ENCODE results near the gene PLCH2. TPM values are rescaled to one million over a fixed set of nuclear protein-coding genes. Genes with fewer than 3 reads are reported as not detected.
A peak's percentile ranks its signal among the peaks of the same experiment; 100 is the strongest.

Gene PLCH2
- total and polyA plus RNA-seq, 10 of the 15 experiments (the other 5 are each of a cell fraction or from before 2014, with no cell fraction given) = 0.03 to 0.73 (median 0.24) TPM; not detected in 3

GRCh38 chr1:2499986-2500596 is 24.0 kb downstream of the PLCH2 start:
- no peaks in the 10 kb centered on the region for H3K36me3 ChIP-seq (ENCODE audit: control insufficient read depth in 2 of 2, insufficient read depth in 2 of 2, low read length in 1 of 2)
- ChIA-PET SMC1A (ENCODE audit: uncharacterized antibody, unreplicated experiment) (interaction anchor here (0.6 kb wide), 1 partner anchor 26 kb away, joined by 3 read pairs; the partner anchor contains the start of gene PANK4), RAD21 (ENCODE audit: unreplicated experiment) (interaction anchor here (0.6 to 1.7 kb wide), 2 partner anchors 26 to 85 kb away, joined by 3 to 4 read pairs; partner anchors contain the start of gene PANK4), CTCF (interaction anchor here (0.9 kb wide), 1 partner anchor 19 kb away, joined by 3 read pairs; no protein-coding TSS in a partner anchor), POLR2A (interaction anchor here (0.6 kb wide), 1 partner anchor 11 kb away, joined by 8 read pairs; no protein-coding TSS in a partner anchor)
- intact Hi-C loops (cut with micrococcal nuclease; ENCODE audit: unreplicated experiment) (no loop called here), in situ Hi-C loops (cut with MboI) (no loop called here)
- H4K20me1 ChIP-seq (ENCODE audit: control insufficient read depth, insufficient read depth) = no peaks in the 10 kb centered on the region
- no peak overlapping the region for H3K4me3 ChIP-seq
- no TSS peak for BruUV-seq (replicated peaks)
- DNase-seq (ENCODE audit: low read depth, low spot score) = no peak
- H3K9ac ChIP-seq (ENCODE audit: control insufficient read depth, insufficient read depth, low read length) = no peak overlapping the region
- ATAC-seq = peak; percentile 31
- H3K4me1 ChIP-seq (ENCODE audit: control insufficient read depth, insufficient read depth, low read length) = peaks cover 10% of the 10 kb centered on the region
- H2AFZ ChIP-seq (ENCODE audit: control insufficient read depth, low read depth, low read length) = no peak overlapping the region
- no peaks in the 10 kb centered on the region for H3K9me3 ChIP-seq (replicated peaks; ENCODE audit: control insufficient read depth, insufficient read depth, low read length)
- H3K27me3 ChIP-seq (replicated peaks in 1 of 2; ENCODE audit: control insufficient read depth in 2 of 2, insufficient read depth in 2 of 2, low read length in 1 of 2) = no peaks in the 10 kb centered on the region
- H3K79me2 ChIP-seq (ENCODE audit: control insufficient read depth, insufficient read depth, low read length) = no peaks in the 10 kb centered on the region
- WGBS (ENCODE audit: insufficient coverage, insufficient replicate concordance, low lambda C conversion rate, missing lambda C conversion rate) = 28% methylated on average over 19 of the region's 19 CpGs
- no peak overlapping the region for H3K27ac ChIP-seq (ENCODE audit: control insufficient read depth, insufficient read depth)
- FAIRE-seq = no peak
- no peak for TF ChIP-seq SUPT20H (IDR thresholded peaks at IDR 0.05; ENCODE audit: borderline replicate concordance, control insufficient read depth, low read depth, low read length)
- no peak for TF ChIP-seq SMARCA5 (IDR thresholded peaks at IDR 0.05)
- no peak for TF ChIP-seq MEF2A (IDR thresholded peaks at IDR 0.05; ENCODE audit: insufficient read depth, low read depth, low read length)
- TF ChIP-seq TARDBP (IDR thresholded peaks at IDR 0.05; ENCODE audit: borderline replicate concordance) = no peak
- no peak for TF ChIP-seq GATAD2B (conservative IDR thresholded peaks at IDR 0.05; ENCODE audit: low read depth)
- no peak for TF ChIP-seq BCLAF1 (IDR thresholded peaks at IDR 0.05)
- TF ChIP-seq PAX5 (IDR thresholded peaks at IDR 0.05; ENCODE audit: borderline replicate concordance, low read depth, low read length) = no peak
- no peak for TF ChIP-seq PRDM15 (CRISPR knock-in tag; IDR thresholded peaks at IDR 0.05)
- no peak for TF ChIP-seq SIX5 (IDR thresholded peaks at IDR 0.05; ENCODE audit: low read depth, low read length, severe bottlenecking)
- no peak overlapping the region for H3K4me2 ChIP-seq (ENCODE audit: control insufficient read depth, insufficient read depth)

Measured in GM12878 (cell line).